AG04449 (cell line): Measurements from ENCODE around the gene ACBD4.
"Not testable (repeated sequence)": the region's sequence is repeated elsewhere in the genome, so short reads cannot be mapped to it uniquely, and the experiment has no call there.

ENCODE experiments used
- CTCF ChIA-PET: fragments of 350-600 bp; formaldehyde crosslinking; extraction: SDS; loops from one replicate; lab custom pipeline; 2021; ENCODE audit warnings: antibody characterized with exemption; lab: Yijun Ruan, JAX
- POLR2A ChIA-PET: fragments of 400-600, 350-600 bp; formaldehyde crosslinking; extraction: SDS; loops from one replicate; lab custom pipeline; 2020; ENCODE audit warnings: antibody characterized with exemption, inconsistent platforms; lab: Yijun Ruan, JAX
- DNase-seq: peaks from one replicate; pipeline ENCODE4 v3.0.0-alpha.2; 2010; ENCODE audit warnings: low read depth, low spot score
- H3K4me3 ChIP-seq: 2 replicates; pipeline ENCODE4 v1.5.1; 2011; ENCODE audit warnings: low read depth, mild to moderate bottlenecking, control low read depth, low read length
- TF ChIP-seq, protein P1 (sequence below): IDR thresholded peaks from one replicate; pipeline ENCODE4 v1.5.1; 2011; ENCODE audit warnings: mild to moderate bottlenecking, moderate library complexity, low read length, control low read depth, inconsistent platforms; ENCODE audit not compliant: insufficient read depth; ENCODE audit errors: missing control alignments

ACBD4 gene

DNA sequence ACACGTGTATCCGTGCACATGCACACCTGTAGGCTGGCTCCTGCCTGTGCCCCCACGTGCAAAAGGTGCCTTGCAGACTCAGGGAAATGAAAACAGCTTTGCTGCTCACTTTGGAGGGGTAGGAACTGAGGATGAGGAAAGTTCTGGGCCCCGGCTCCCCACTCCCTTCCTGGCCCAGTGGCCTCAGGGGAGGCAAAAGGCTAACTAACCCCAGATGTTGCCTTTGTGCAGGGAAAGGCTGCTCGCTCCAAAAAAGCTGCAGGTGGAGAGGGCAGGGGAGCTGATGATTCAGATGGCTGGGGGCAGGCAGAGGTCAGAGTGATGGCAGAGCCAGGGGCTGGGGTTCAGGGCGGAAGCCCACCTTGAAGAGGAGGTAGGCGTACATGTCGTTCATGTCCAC, 15.5 kb upstream of the ACBD4 start:
- ChIA-PET CTCF (interaction anchor here (1.4 to 11.9 kb wide), 5 partner anchors 11 to 199 kb away, joined by 5 to 123 read pairs (median 24); partner anchors contain the start of genes ACBD4 and PLCD3), POLR2A (interaction anchor here (0.9 kb wide), 1 partner anchor 10 kb away, joined by 3 read pairs; no protein-coding TSS in a partner anchor)
- DNase-seq, result no peak
- no peak overlapping the region for H3K4me3 ChIP-seq
- TF ChIP-seq, protein P1, sequence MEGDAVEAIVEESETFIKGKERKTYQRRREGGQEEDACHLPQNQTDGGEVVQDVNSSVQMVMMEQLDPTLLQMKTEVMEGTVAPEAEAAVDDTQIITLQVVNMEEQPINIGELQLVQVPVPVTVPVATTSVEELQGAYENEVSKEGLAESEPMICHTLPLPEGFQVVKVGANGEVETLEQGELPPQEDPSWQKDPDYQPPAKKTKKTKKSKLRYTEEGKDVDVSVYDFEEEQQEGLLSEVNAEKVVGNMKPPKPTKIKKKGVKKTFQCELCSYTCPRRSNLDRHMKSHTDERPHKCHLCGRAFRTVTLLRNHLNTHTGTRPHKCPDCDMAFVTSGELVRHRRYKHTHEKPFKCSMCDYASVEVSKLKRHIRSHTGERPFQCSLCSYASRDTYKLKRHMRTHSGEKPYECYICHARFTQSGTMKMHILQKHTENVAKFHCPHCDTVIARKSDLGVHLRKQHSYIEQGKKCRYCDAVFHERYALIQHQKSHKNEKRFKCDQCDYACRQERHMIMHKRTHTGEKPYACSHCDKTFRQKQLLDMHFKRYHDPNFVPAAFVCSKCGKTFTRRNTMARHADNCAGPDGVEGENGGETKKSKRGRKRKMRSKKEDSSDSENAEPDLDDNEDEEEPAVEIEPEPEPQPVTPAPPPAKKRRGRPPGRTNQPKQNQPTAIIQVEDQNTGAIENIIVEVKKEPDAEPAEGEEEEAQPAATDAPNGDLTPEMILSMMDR, result no peak

DNA sequence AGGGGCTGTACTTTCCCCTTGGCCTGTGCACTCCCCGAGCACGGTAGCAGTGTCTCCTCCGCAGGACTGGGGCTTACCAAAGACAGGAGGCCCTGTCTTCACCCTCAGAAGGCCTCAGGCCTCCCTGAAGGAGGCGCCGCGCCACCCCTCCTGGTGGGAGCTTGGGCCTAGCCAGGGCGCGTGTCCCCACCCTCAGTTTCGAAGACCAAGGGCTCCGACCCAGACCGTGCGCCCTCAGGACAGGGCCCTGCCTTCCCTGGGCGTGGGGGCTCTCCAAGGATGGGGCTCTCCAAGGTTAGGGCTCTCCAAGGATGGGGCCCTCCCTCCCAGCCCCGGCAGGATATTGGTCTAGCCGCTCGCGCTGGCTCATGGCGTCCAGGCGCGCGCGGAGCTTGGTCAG, 14.9 kb upstream of the ACBD4 start:
- DNase-seq, result no peak
- H3K4me3 ChIP-seq, result no peak overlapping the region
- ChIA-PET CTCF (interaction anchor here (3.3 to 11.9 kb wide), 4 partner anchors 10 to 24 kb away, joined by 12 to 123 read pairs (median 29); partner anchors contain the start of genes ACBD4 and PLCD3), POLR2A (no interaction called here)
- TF ChIP-seq, protein P1, result no peak

DNA sequence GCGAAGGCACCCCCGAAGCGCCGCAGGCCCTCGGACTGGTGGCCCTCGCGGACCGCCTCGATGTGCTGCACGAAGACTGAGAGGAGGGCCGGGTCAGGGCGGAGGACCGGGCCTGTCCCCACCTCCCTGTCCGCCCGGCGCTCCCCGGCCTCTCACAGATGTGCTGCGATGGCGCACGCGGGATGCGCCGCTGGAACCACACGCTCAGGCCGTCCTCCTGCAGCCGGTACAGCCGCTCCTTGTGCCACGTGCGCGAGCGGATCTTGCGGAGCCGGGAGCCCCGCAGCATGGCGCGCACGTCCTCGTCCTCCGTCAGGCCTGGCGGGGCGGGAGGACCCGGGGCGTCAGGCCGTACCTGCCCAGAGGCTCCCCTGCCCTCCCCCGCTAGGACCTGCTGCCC, 14.4 kb upstream of the ACBD4 start:
- ChIA-PET POLR2A (no interaction called here), CTCF (interaction anchor here (1.3 to 11.9 kb wide), 3 partner anchors 10 to 25 kb away, joined by 6 to 123 read pairs (median 24); partner anchors contain the start of genes ACBD4 and PLCD3)
- H3K4me3 ChIP-seq, result no peak overlapping the region
- DNase-seq, result no peak
- TF ChIP-seq, protein P1, result no peak

DNA sequence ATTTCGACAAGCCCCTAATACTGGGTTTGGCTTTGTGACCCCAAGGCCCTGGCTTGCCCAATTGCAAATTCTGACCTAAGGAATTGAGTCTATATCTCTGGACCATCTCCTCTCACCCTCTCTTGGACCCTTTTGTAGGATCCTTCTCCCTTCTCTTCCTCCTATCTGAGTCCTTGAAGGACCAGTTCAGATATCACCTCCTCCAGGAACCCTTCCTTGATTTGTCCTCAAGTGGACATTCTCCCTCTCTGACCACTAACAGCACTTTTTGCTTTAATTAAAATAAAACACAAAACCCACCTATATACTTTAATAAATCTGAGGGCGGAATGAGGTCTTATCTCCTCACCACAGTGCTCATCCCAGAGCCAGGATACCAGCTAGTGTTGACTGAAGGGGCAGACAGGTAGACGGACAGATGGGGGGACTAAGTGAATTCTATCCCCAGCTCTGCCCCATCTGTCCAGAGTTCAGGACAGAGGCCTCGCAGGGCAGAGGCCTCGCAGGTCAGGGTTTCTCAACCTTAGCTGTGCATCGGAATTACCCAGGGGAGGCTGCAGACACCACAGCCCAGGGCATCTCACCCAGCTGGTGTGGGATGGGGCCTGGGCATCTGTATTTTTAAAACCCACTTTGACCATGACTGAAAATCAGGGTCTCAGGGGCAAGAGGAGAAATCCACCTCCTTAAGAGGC, 12.3 kb upstream of the ACBD4 start:
- TF ChIP-seq, protein P1, result no peak
- DNase-seq, result no peak
- ChIA-PET POLR2A (interaction anchor here (1.1 kb wide), 1 partner anchor 30 kb away, joined by 3 read pairs; no protein-coding TSS in a partner anchor), CTCF (interaction anchor here (1.1 to 5.1 kb wide), 7 partner anchors 8 to 204 kb away, joined by 5 to 74 read pairs (median 6); partner anchors contain the start of gene ACBD4)
- H3K4me3 ChIP-seq, result no peak overlapping the region

DNA sequence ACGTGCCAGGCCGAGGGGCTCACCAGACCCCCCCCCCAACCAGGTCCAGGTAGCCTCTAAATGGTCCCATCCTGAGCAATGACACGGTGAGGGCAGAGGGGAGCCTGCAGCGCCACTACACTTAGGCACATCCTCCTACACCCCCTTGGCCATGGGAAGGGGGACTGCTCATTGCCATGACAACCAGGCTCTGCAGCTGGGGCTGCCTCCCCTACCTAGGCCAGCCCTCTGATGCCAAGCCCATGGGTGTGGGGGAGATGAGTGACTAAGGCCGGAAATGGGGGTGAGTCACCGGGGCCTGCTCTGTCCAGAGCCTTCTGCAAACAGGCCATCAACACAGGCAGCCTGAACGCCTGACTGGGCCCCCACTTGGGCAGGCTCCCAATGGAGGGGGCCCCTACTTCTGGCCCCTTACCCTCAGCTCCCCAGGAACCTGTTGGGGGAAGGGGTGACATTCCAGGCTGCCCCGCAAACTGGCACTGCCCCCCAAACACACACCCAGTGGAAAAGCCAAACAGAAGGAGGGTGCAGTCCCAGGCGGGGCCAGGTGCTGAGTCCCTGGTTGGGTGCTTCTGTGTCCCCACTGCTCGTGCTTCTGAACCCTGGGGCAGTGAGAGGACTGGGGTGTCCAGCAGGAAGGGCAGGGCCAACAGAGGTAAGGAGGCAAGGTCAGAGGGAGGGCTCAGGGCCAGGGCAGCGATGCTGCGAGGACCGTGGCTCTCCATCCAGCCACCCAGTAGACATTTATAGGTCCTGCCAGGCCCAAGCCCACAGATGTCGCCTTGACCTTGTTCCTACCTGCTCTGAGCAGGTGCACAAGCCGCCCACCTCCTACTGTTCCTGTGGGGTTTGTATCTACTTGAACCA, 11.3 kb upstream of the ACBD4 start:
- TF ChIP-seq, protein P1, result no peak
- no peak for DNase-seq
- ChIA-PET CTCF (interaction anchor here (1.1 to 5.1 kb wide), 7 partner anchors 7 to 205 kb away, joined by 5 to 74 read pairs (median 6); partner anchors contain the start of gene ACBD4), POLR2A (interaction anchor here (1.1 kb wide), 1 partner anchor 31 kb away, joined by 3 read pairs; no protein-coding TSS in a partner anchor)
- H3K4me3 ChIP-seq, result no peak overlapping the region

DNA sequence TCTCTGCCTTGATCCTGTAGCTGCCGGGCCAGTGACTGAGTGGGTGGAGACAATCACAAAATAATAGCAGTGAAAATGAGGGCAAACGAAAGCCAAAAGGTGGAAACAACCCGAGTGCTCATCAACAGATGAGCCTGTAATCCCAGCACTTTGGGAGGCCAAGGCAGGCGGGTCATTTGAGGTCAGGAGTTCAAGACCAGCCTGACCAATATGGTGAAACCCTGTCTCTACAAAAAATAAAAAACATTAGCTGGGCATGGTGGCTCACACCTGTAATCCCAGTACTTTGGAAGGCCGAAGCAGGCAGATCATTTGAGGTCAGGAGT, 10.7 kb upstream of the ACBD4 start:
- DNase-seq, POLR2A ChIA-PET, H3K4me3 ChIP-seq: not testable (repeated sequence)
- CTCF ChIA-PET, result interaction anchor here (0.7 to 5.1 kb wide), 7 partner anchors 10 to 205 kb away, joined by 3 to 74 read pairs (median 6); partner anchors contain the start of gene ACBD4
